Muscle layer of colon (tissue), 2 donors: ENCODE results near the gene SST.

ENCODE experiments used
- H3K27ac ChIP-seq: one replicate; pipeline ENCODE4 v1.7.0; 2013; ENCODE audit warnings: low read depth, mild to moderate bottlenecking, low read length, moderate library complexity
- H3K27me3 ChIP-seq, 2 donors: one replicate each; pipeline ENCODE4 v1.7.0; 2013; ENCODE audit warnings: low read length in 2 of 2, mild to moderate bottlenecking in 2 of 2; ENCODE audit not compliant: insufficient read depth in 2 of 2, control insufficient read depth in 1 of 2
- H3K36me3 ChIP-seq: one replicate; pipeline ENCODE4 v1.7.0; 2013; ENCODE audit warnings: mild to moderate bottlenecking, low read length; ENCODE audit not compliant: insufficient read depth
- H3K4me1 ChIP-seq: one replicate; pipeline ENCODE4 v1.7.0; 2013; ENCODE audit warnings: mild to moderate bottlenecking, low read length; ENCODE audit not compliant: insufficient read depth
- H3K4me3 ChIP-seq, 2 donors: one replicate each; pipeline ENCODE4 v1.7.0; 2013; ENCODE audit warnings: low read length in 2 of 2, low read depth in 1 of 2, mild to moderate bottlenecking in 1 of 2, moderate library complexity in 1 of 2
- H3K9ac ChIP-seq: one replicate; pipeline ENCODE4 v1.7.0; 2013; ENCODE audit warnings: low read length
- H3K9me3 ChIP-seq: one replicate; pipeline ENCODE4 v1.7.0; 2013; ENCODE audit warnings: mild to moderate bottlenecking, low read length
- donor health status: abdominal sarcoma.
- donor health status: Adenocarcinoma of cecum.

SST gene

DNA sequence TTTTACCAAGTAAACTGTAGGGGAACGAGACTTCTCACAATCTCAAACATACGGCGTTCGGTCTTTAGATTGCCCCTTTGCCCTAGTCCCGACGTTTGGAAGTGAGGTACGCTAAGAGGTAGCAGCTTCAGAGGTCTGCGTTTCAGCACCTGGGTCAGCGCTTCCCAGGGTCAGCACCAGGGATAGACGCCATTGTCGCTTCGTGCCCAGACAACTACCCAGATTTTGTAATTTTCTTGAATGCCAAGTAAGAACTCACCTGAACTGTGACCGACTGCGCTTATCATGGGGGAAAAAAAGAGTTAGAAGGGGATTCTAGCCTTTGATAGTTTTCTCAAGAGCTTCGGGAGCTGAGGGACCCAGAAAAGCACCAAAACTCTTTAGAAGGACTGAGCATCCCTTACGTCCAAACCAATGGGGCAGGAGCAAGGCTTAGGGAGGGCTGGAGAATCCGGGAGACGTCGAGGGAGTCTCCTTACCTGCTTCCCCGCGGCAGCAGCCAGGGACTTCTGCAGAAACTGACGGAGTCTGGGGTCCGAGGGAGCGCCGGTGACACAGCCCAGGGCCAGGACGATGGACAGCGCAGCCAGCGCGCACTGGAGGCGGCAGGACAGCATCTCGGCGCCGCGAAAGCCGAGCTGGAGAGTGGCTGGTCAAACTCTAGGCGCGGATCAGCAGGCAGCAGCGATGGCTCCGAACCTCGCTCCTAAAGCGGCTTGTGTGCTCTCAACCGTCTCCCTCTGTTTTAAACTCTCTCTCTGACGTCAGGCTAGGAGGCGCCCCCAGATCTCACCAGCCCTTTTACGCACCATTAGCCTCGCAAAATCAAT, at the start of gene SST:
SST (minus strand) TSS at position 720 of the 830 bp plus-strand sequence; CDS start at position 617, 103 bp downstream.
- H3K9ac ChIP-seq = no peak within 1 kb of the TSS
- H3K4me3 ChIP-seq = no peak within 1 kb of the TSS
- H3K4me1 ChIP-seq = no peaks in the 10 kb centered on the region
- H3K36me3 ChIP-seq = no peaks in the 10 kb centered on the region
- H3K9me3 ChIP-seq = no peaks in the 10 kb centered on the region
- peaks cover 0 to 6% of the 10 kb centered on the region in 2 donors for H3K27me3 ChIP-seq
- H3K27ac ChIP-seq = no peak within 1 kb of the TSS

GRCh38 chr3:187719628-187720336, 49.6 kb upstream of the SST start:
- Histone ChIP-seq H3K9ac (no peak overlapping the region), H3K4me1 (peaks cover 26% of the 10 kb centered on the region), H3K4me3 (no peak overlapping the region), H3K9me3 (no peaks in the 10 kb centered on the region), H3K27ac (peak overlapping the region; percentile 70), H3K27me3 (no peaks in the 10 kb centered on the region), H3K36me3 (peaks cover 32% of the 10 kb centered on the region)

DNA sequence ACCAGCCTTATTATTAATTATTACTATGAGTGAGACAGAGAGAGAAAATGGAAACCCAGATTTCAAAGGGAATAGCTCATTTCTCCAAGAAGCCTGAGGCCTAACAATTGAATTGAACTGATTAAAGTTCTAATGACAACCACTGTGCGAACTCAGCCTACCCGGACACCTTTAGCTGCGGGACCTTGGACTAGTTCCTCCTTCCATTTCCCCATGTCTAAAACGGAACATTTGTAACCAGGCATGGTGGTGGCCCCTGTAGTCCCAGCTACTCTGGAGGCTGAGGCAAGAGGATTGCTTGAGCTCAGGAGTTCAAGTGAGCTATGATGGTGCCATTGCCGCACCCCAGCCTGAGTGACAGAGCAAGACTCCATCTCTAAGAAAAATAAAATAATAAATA, 48.6 kb upstream of the SST start:
- Histone ChIP-seq H3K27me3 (no peaks in the 10 kb centered on the region), H3K4me3 (no peak overlapping the region), H3K4me1 (peaks cover 26% of the 10 kb centered on the region), H3K9ac (no peak overlapping the region), H3K9me3 (no peaks in the 10 kb centered on the region), H3K27ac (no peak overlapping the region), H3K36me3 (peaks cover 22% of the 10 kb centered on the region)

DNA sequence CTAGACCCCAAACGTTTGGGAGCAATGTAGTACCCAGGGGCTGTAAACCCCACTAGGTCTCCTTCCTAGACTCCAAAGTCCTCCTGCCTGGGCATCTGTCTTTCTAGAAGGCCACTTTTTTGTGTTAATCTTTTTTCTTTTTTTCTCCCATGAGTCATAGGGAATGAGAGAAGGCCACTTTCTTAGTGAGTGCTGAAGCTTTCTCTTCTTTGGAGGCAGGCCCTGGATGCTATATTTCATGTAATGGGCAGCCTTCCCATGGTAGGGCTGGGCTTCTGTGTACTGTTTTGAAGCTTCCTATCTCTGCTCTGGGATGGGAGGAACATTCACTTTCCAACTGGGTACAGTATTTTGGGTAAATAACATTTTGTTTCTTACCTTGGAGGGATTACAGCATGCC, 47.4 kb upstream of the SST start:
- no peaks in the 10 kb centered on the region for H3K27me3 ChIP-seq
- no peak overlapping the region for H3K27ac ChIP-seq
- no peaks in the 10 kb centered on the region for H3K9me3 ChIP-seq
- no peak overlapping the region for H3K9ac ChIP-seq
- no peak overlapping the region for H3K4me3 ChIP-seq
- H3K36me3 ChIP-seq = peaks cover 10% of the 10 kb centered on the region
- peaks cover 26% of the 10 kb centered on the region for H3K4me1 ChIP-seq

DNA sequence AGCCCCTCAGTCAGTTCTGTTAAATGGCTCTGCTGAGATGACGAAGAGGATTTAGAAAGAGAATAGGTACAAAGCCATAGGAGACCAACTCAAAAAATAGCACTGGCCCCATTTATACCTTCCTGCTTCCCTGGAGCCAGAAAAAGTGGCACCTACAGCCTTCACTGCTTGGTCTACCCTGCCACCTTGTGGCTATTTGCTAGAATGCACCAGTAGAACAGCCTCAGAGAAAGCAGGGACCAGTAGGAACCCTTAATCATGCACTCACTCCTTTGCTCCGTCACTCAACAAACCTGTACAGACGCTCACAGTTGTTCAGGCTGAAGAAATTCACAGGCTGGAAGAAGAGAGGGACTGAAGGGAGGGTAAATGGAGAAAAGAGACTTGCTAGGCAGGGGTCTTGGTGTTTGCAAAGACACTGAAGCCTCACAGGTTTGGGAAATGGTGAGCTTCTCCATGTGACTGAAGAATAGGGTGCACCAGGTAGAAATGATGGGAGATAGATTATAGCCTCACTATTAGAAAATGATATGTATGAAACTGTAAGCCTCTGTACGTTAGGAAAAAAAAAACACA, 44.3 kb upstream of the SST start:
- Histone ChIP-seq H3K4me1 (peaks cover 9% of the 10 kb centered on the region), H3K9me3 (no peaks in the 10 kb centered on the region), H3K36me3 (no peaks in the 10 kb centered on the region), H3K9ac (no peak overlapping the region), H3K27ac (no peak overlapping the region), H3K4me3 (no peak overlapping the region), H3K27me3 (no peaks in the 10 kb centered on the region)

- Histone ChIP-seq H3K27me3 (no peaks in the 10 kb centered on the region), H3K36me3 (no peaks in the 10 kb centered on the region), H3K4me1 (peaks cover 5% of the 10 kb centered on the region), H3K9me3 (no peaks in the 10 kb centered on the region), H3K27ac (no peak overlapping the region), H3K4me3 (no peak overlapping the region), H3K9ac (no peak overlapping the region)
Measured at GRCh38 chr3:187713504-187713903, 43.3 kb upstream of the SST start.

DNA sequence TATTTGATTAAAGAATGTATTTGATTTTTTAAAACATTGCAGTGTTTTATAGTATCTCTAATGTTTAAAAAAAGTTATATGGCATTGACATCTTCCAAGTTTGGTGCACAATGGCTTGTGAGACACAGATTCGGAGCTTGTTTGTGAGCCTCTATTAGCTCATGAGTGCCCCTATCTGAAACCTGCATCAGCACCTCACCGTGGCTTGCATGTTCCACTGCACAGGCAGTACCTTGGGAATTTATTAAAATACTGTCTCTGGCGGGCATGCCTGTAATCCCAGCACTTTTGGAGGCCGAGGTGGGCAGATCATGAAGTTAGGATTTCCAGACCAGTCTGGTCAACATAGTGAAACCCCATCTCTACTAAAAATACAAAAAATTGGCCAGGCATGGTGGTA, 39.0 kb upstream of the SST start:
- Histone ChIP-seq H3K9me3 (no peaks in the 10 kb centered on the region), H3K27ac (no peak overlapping the region), H3K27me3 (no peaks in the 10 kb centered on the region), H3K9ac (no peak overlapping the region), H3K4me1 (no peaks in the 10 kb centered on the region), H3K4me3 (no peak overlapping the region), H3K36me3 (no peaks in the 10 kb centered on the region)

- no peak overlapping the region for H3K27ac ChIP-seq
- H3K27me3 ChIP-seq = no peaks in the 10 kb centered on the region
- no peak overlapping the region for H3K4me3 ChIP-seq
- H3K4me1 ChIP-seq = no peaks in the 10 kb centered on the region
- H3K9me3 ChIP-seq = no peaks in the 10 kb centered on the region
- H3K9ac ChIP-seq = no peak overlapping the region
- no peaks in the 10 kb centered on the region for H3K36me3 ChIP-seq
Measured at GRCh38 chr3:187708696-187709095, 38.5 kb upstream of the SST start.

GRCh38 chr3:187706971-187707370, 36.8 kb upstream of the SST start:
- Histone ChIP-seq H3K36me3 (no peaks in the 10 kb centered on the region), H3K4me1 (no peaks in the 10 kb centered on the region), H3K27me3 (no peaks in the 10 kb centered on the region), H3K27ac (no peak overlapping the region), H3K4me3 (no peak overlapping the region), H3K9me3 (no peaks in the 10 kb centered on the region), H3K9ac (no peak overlapping the region)

GRCh38 chr3:187705164-187705563, 35.0 kb upstream of the SST start:
- no peak overlapping the region for H3K27ac ChIP-seq
- H3K4me1 ChIP-seq = no peaks in the 10 kb centered on the region
- no peaks in the 10 kb centered on the region for H3K9me3 ChIP-seq
- H3K27me3 ChIP-seq = no peaks in the 10 kb centered on the region
- H3K4me3 ChIP-seq = no peak overlapping the region
- no peak overlapping the region for H3K9ac ChIP-seq
- H3K36me3 ChIP-seq = no peaks in the 10 kb centered on the region

- H3K9ac ChIP-seq = no peak within 1 kb of the TSS
- H3K27ac ChIP-seq = no peak within 1 kb of the TSS
- H3K9me3 ChIP-seq = no peaks in the 10 kb centered on the region
- no peak within 1 kb of the TSS for H3K4me3 ChIP-seq
- no peaks in the 10 kb centered on the region for H3K4me1 ChIP-seq
- H3K36me3 ChIP-seq = no peaks in the 10 kb centered on the region
- no peaks in the 10 kb centered on the region for H3K27me3 ChIP-seq
Measured at GRCh38 chr3:187702507-187703033, 32.4 kb upstream of the SST start, which contains the start of gene RTP2. Gene RTP2, minus strand, starts transcription at chr3:187702557. Its CDS starts 429 bp downstream, at chr3:187702128.
